A549 treated with Mapracorat at 1 μM for 4 hours (cell line): ENCODE data around the gene SIX4. TPM values are rescaled to one million over a fixed set of nuclear protein-coding genes. Genes with fewer than 3 reads are reported as not detected.

ENCODE experiments used
- total RNA-seq: library from RNA; stranded (reverse); fragments of 200-300 nt; extraction: Qiagen RNA extraction; gene quantifications from 5 replicates; pipeline ENCODE4 v1.2.3, GENCODE V29; 2022

Gene SIX4
- 1.2 to 3.6 TPM (median 2.5 TPM) in 5 replicates for total RNA-seq

GRCh38 chr14:60723907-60724618 lies at the start of gene SIX4:
TSS of gene SIX4 (minus strand) at chr14:60724351. CDS start at chr14:60724074, 277 bp downstream.

GRCh38 chr14:60734465-60735242 lies 10.5 kb upstream of the SIX4 start, which contains the start of gene MNAT1:
TSS of gene MNAT1 (plus strand) at chr14:60734761. CDS start at chr14:60734863, 102 bp downstream.

Other genes with a start within 250 kb of the SIX4 start
- not detected in 5 replicates for gene C14orf39, start 238.3 kb downstream of the SIX4 start, total RNA-seq
- gene SIX6, start 215.2 kb downstream of the SIX4 start, total RNA-seq, result not detected in 5 replicates
- gene SIX1, start 74.9 kb downstream of the SIX4 start, total RNA-seq, result 5.6 to 8.1 TPM (median 6.8 TPM) in 5 replicates
- 38.5 to 52.9 TPM (median 38.9 TPM) in 5 replicates for gene MNAT1, start 10.4 kb upstream of the SIX4 start, total RNA-seq